HUDEP-2 (cell line): Measurements from ENCODE around the gene YJU2.
"Not testable (repeated sequence)": the region's sequence is repeated elsewhere in the genome, so short reads cannot be mapped to it uniquely, and the experiment has no call there.

Source experiments
- DNase-seq, 76 experiments: peaks; one replicate each; lab custom pipeline; 2025; ENCODE audit not compliant: unreplicated experiment in 76 of 76; lab: John Stamatoyannopoulos, UW

YJU2 gene

DNA sequence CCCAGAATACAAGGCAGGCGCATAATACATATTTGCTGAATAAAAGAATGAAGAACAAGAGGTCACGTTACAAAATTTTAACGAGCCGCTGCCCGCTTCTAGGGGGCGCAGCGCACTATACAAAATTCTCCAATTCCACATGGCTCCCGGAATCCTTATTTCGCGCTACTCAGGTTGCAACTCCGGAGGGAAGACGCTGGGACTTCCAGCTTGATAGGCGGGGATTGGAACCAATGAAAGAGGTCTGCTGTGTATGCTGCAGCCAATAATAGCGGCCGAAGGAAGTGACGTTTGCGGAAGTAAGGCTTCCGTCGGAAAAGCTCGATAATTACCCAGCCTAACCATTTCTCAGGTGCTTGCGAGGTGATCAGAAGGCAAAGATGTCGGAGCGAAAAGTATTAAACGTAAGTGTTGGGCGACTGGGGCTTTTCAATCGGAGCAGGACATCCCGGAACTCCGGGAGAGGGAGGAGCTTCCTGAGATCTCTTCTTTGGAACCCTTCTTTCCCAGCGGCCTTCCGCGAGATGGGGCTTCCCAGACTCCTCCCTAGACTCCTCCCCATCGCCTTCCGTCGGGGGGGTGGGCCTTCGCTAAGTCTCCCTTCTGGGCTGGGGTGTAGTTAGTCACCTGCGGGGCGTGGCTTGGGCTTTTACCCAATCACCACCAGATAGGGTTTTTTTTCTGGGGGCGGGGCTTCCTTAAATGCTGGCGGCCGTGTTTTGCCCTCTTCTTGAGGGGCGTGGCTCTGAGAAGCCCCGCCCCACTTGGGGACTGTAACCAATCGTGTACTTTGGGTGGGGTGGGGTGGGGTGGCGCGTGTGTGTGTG is at the start of gene YJU2:
Gene YJU2 (plus strand): TSS at position 314 of the 827 bp plus-strand sequence. CDS start 67 bp downstream, at position 381.
- peak; percentile 94 to 100 (median 99) for DNase-seq

DNA sequence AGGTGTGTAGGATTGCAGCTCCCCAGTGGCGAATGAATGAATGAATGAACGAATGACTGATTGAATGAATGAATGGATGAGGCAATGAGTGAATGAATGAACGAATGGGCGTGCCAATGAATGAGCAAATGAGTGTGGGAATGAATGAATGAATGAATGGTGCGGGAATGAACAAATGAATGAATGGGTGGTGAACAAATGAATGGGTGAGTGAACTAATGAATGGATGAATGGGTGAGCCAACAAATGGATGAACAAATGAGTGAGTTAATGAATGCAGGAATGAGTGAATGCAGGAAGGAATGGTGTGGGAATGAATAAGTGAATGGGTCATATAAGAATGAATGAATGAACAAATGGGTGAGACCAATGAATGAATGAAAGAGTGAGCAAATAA is 49.7 kb upstream of the YJU2 start:
- DNase-seq: no peak

DNA sequence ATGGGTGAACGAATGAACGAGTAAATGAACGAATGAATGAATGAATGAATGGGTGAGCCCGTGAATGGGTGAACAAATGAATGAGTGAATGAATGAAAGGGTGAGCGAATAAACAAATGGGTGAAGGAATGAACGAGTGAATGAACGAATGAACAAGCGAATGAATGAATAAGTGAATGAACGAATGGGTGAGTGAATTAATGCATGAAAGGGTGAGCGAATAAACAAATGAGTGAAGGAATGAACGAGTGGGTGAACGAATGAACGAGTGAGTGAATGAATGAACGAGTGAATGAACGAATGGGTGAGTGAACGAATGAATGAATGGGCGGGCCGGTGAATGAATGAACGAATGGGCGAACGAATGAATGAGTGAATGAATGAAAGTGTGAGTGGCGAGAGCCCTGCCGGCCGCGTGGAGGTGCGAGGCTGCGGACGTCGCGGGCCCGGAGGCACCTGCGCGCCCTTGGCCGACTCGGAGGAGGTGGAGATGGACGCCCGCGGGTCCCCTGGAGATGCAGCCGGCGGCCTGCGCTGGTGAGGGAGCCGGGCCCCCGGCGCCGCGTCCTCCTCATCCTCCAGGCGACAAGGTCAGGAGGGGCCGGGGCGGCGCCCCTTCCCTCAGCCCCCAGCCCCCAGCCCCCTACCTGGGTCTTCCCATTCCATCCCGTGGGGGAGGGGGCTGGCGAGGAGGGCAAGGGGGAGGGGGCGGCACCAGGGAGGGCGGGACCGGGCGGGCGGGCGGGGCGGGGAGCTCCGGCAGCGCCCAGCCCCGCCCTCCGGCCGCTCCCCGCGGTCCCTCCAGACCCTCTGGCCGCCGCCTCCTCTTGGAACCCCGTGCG is 49.0 kb upstream of the YJU2 start:
- no peak for DNase-seq

DNA sequence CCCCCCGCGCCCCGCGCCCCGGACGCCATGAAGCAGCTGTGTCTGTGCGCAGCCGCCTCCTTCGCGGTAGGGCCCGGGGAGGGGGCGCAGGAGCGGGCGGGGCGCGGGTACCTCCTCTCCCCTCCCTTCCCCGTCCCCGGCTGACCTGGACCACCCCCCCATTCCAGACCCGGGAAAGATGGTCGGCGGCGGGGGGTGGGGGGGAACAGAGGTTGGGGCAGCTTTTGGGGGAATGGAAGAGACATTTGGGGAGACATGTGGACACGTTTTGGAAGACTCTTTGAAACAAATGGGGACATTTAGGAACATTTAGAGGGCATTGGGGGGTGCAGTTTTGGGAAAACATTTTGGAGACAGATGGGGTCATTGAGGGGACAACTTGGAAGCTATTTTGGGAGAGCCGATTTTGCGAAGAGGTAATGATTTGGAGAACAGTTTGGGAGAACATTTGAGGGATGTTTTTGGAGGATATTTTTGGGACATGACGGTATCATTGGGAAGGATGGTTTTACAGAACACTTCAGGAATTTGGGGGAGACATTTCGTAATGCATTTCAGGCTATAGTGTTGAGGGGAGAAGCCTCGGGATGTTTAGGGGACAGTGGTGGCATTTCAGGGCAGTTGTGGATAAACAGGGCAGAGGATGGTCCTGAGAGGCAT is 48.3 kb upstream of the YJU2 start:
- no peak for DNase-seq

DNA sequence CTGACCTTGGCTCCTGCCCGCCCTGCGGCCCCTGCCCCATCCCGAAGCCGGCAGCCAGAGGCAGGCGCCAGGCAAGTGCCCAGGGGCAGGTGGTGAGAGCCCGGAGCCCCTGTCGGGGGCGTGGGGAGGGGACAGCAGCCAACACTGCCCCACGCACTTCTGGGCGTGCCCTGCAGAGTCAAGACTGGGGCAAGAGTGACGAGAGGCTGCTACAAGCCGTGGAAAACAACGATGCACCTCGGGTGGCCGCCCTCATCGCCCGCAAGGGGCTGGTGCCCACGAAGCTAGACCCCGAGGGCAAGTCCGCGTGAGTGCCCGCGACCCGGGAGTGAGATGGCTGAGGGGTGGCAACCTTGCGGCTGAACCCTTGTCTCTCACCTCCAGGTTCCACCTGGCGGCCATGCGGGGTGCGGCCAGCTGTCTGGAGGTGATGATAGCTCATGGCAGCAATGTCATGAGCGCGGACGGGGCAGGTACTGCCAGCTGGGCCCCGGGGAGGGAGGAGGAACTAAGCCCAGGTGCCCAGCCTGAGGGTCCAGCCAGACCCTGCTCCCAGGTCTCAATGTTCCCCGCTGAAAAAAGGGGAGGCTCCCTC is 47.1 kb upstream of the YJU2 start:
- DNase-seq: no peak

DNA sequence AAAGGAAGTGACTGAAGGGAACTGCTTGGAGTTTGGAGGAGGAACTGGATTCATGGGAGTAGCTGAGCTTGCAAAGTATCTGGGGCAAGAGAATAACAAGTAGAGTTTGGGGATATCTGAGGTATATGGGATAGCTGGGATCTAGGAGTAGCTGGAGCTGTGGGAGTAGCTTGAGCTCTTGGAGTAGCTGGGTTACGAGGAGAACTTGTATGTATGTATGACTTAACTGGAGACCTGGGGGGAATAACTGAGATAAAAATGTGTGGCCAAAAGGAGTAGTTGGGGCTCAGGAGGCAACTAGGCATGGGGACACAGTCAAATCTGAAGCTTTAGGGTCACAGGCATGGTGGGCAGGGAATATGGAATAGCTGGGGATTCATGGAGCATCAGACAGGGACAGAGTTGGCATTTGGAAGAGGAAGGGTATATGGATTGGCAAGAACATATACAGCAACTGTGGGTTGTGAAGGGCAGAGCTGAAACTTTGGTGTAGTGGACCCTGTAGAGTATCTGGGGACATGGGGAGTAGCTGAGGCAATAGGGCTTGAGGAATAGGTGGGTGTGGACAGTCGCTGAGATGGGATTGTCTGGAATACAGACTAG is 45.8 kb upstream of the YJU2 start:
- no peak for DNase-seq

DNA sequence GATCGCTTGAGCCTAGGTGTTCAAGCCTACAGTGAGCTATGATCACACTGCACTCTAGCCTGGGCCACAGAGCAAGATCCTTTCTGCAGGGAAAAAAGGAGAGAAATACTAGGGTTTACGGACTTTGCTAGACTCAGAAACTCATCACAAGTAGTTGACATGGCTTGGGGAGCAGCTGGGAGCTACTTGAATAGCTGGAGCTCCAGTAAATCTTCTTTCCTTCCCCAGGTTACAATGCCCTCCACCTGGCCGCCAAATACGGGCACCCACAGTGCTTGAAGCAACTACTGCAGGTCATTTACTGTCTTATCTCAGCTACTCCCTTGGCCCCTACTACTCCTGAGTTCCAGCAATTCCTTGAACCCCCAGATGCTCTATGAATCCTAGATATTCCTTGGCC is 45.1 kb upstream of the YJU2 start:
- no peak for DNase-seq

DNA sequence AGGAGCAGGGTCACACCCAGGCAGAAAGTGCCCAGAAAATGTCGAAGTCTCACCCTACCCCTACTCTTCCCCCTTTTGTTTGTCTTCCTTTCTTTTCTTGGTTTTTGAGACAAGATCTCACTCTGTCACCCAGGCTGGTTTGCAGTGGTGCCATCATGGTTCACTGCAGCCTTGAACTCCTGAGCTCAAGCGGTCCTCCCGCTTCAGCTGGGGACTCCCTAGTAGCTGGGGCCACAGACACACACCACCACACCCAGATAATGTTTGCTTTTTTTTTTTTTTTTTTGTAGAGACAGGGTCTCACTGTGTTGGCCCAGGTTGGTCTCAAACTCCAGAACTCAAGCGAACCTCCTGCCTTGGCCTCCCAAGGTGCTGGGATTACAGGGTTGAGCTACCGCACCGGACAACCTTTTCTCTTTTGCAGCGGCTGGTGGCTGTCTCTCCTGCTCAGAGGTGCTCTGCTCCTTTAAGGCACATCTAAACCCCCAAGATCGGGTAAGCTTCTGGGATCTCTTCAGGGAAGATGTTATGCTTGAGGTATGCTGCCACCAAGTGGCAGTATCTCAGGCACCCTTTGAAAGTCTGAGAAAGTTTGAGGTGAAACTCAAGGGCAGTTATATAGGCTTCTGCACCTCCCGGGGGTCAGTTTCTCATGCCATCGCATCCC is 39.9 kb upstream of the YJU2 start:
- peak in 31 of 76 experiments; percentile 10 to 60 (median 27) for DNase-seq

DNA sequence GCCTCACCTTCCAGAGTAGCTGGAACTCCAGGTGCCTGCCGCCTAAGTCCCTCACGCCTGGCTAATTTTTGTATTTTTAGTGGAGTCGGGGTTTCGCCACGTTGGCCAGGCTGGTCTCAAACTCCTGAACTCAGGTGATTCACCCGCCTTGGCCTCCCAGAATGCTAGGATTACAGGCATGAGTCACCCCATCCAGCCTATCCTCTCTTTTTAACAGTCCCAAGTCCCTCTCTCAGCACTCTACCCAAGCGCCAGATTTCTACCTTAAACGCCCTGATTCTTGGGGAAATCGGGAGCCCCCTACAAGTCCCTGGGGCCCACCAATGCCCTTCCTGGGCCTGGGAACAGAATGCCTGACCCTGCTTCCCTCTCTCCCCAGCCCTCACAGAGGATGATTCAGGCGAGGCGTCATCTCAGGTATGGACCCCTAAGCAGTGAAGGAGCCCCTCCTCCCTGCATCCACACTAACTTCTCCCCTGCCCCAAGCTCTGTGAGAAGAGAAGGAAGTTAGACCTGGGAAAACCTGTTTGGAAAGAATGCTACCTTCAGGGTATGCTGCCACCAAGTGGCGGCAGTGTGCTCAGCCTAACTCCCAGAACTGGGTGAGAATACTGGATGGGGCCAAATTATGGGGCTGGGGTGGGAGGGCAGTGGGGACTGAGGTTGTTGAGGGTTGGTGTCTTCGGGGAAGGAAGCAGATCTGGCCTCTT is 38.3 kb upstream of the YJU2 start:
- peak in 11 of 76 experiments; percentile 8 to 34 (median 16) for DNase-seq

DNA sequence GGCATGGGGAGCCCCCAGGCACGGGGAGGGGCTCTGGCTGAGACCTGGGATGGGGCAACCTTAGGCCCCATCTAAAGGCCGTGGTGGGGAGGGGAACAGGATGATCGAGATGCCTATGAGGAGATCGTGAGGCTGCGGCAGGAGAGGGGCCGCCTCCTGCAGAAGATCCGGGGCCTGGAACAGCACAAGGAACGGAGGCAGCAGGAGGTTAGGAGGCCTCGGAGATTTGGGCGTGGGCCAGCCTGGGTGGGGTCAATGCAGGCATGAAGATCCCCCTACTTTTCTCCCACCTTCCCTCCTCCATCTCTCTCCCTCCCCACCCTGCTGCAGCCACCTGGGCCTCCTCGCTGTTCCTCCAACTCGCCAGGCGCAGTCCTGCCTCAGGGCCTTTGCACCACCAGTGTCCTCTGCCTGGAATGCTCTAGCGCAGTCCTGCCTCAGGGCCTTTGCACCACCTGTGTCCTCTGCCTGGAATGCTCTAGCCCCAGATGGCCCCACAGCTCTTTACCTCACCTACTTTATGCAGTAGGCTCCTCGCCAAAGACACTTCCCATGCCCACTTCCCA is 36.6 kb upstream of the YJU2 start:
- no peak for DNase-seq

DNA sequence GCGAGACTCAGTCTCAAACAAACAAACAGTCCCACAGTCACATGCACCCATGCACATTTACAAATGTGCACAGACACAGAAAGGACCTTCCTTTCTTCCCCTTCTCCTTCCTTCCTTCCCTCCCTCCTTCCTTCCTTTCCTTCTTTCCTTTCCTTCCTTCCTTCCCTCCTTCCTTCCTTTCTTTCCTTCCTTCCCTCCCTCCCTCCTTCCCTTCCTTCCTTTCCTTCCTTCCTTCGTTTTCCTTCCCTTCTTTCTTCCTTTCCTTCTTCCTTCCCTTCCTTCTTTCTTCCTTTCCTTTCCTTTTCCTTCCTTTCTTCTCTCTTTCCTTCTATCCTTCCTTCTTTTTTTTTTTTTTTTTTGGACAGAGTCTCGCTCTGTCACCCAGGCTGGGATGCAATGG is 33.8 kb upstream of the YJU2 start:
- no peak for DNase-seq

DNA sequence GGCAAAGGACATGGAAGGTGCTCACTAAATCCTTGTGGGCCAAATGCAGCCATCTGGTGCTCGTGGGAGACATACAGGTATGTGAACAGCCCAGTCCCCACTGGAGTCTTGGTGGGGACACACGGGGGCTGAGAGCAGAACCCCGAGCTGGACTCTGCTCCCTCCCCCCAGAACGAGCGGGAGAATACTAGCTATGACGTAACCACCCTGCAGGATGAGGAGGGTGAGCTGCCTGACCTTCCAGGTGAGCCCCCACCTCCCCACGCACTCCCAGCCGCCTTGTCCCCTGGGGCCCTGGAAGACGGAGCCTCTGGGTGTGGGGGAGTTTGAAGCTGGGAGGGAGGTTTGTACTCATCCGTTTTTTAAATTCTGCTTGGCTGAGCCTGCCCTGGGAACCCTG is 31.1 kb upstream of the YJU2 start:
- no peak for DNase-seq

DNA sequence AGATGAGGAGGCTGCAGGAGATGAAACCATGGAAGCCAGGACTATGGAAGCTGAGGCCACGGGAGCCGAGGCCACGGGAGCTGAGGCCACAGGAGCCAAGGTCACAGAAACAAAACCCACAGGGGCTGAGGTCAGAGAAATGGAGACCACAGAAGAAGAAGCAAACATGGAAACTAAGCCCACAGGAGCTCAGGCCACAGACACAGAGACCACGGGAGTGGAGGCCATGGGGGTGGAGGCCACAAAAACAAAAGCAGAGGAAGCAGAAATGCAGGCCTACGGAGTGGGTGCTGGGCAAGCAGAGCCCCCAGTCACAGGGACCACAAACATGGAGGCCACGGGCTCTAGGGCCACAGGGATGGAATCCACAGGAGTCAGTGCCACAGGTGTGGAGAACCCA is 30.0 kb upstream of the YJU2 start:
- no peak for DNase-seq

DNA sequence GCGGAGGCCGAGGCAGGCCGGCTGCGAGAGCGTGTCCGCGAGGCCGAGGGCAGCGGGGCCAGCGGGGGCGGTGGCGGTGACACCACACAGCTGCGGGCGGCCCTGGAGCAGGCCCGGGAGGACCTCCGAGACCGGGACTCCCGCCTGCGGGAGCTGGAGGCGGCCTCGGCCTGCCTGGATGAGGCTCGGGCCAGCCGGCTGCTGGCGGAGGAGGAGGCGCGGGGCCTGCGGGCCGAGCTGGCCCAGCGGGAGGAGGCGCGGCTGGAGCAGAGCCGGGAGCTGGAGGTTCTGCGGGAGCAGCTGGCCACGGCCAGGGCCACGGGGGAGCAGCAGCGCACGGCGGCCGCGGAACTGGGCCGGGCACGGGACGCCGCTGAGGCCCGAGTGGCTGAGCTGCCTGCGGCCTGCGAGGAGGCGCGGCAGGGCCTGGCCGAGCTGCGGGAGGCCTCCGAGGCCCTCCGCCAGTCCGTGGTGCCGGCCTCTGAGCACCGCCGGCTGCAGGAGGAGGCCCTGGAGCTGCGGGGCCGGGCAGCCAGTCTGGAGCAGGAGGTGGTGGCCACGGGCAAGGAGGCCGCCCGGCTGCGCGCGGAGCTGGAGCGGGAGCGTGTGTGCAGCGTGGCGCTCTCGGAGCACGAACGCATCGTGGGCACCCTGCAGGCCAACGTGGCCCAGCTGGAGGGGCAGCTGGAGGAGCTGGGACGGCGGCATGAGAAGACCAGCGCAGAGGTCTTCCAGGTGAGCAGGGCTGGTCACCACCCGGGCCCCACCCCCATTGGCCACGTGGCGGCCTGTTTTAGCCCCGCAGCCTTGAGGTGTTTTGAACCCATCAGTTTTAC is 29.2 kb upstream of the YJU2 start:
- no peak for DNase-seq

DNA sequence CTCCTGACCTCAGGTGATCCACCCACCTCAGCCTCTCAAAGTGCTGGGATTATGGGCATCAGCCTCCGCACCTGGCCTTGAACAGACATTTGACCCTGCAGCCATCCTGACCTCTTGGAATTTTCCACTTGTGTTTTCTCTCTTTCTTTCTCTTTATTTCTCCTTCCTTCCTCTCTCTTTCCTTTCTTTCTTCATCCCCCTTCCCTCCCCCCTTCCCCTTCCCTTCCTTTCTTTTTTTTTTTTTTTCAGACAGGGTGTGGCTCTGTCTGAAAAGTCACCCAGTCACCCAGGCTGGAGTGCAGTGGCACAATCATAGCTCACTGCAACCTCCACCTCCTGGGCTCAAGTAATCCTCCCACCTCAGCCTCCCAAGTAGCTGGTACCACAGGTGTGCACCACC is 28.4 kb upstream of the YJU2 start:
- not testable (repeated sequence) for DNase-seq

DNA sequence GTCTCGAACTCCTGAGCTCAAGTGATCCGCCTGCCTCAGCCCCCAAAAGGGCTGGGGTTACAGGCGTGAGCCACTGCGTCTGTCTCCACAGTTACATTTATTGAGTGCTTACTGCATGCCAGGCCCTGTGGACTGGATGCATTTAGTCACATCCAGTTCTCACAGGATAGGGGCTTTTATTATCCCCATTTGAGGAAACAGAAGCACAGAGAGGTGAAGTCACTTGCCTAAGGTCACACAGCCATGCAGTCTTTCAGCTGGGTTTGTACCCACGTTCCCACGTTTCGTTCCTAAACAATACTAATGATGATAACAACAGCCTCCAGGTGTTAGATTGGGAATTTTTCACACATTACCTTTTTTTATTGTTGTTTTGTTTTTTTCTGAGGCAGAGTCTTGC is 26.7 kb upstream of the YJU2 start:
- DNase-seq: no peak

DNA sequence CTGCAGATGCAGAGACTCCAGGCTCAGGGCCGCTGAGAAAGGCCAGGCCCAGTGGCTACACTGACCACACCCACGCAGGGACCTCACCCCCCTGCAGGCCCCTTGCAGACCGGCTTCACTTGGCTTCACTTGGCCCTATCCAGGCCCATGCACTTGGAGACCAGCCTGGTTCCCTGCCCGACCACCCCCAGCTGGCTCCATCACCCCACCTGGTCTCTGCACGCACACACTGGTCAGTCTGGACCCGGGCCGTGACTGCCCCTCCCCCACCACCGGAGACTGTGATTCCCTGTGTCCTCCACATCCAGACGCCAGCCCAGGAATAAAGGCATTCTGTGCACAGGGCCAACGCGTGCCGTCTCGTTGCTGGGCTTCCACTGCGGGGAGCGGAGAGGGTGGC is 22.4 kb upstream of the YJU2 start:
- no peak for DNase-seq

DNA sequence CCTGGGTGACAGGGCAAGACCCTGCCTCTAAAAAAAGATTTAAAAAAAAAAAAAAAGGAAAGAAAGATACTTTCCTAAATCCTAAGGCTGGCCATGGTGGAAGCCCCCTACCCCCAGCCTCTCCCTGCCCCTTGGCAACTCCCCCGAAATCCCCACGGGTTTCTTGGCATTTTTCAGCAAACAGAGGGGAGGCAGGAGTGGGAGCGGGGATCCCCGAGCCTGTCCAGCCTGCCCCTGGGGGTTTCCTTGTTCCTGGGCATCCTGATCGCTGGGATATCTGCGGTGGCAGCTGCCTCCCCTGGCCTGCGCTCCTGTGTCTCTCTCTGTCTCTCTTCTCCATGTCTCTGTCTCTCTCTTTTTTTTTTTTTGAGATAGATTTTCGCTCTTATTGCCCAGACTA is 21.0 kb upstream of the YJU2 start:
- no peak for DNase-seq
